WTC11 (cell line): ENCODE data around the gene CRYBA1. TPM values are rescaled to one million over a fixed set of nuclear protein-coding genes. Genes with fewer than 3 reads are reported as not detected.

Source experiments
- ATAC-seq: fragments of 200-7000 bp; cut with Tn5 transposase; 2 replicates; pipeline ENCODE4 v1.10.0; 2021; ENCODE audit warnings: mild to moderate bottlenecking, moderate library complexity
- CTCF ChIA-PET: fragments of 300-600 bp; sonication (Branson Sonifier 250); formaldehyde crosslinking; loops from one replicate; lab custom pipeline; 2021; ENCODE audit warnings: antibody characterized with exemption; lab: Charles Lee
- POLR2A ChIA-PET: fragments of 350-600 bp; sonication (Branson Sonifier 250); formaldehyde crosslinking; loops from one replicate; lab custom pipeline; 2021; ENCODE audit warnings: antibody characterized with exemption; lab: Charles Lee
- DNase-seq: peaks from one replicate; pipeline ENCODE4 v3.0.0; 2021; ENCODE audit warnings: low spot score
- H3K27ac Mint-ChIP-seq: 2 replicates; pipeline ENCODE4 v1.8.0; 2021; ENCODE audit warnings: mixed read lengths
- H3K27me3 Mint-ChIP-seq: 2 replicates; pipeline ENCODE4 v1.8.0; 2021; ENCODE audit warnings: low read depth, mild to moderate bottlenecking, moderate library complexity, mixed read lengths
- H3K36me3 Mint-ChIP-seq: 2 replicates; pipeline ENCODE4 v1.8.0; 2021; ENCODE audit warnings: mixed read lengths
- H3K4me1 Mint-ChIP-seq: 2 replicates; pipeline ENCODE4 v1.8.0; 2022; ENCODE audit warnings: mixed read lengths
- H3K4me3 Mint-ChIP-seq: 2 replicates; pipeline ENCODE4 v1.8.0; 2021; ENCODE audit warnings: mild to moderate bottlenecking, moderate library complexity, mixed read lengths
- H3K9me3 Mint-ChIP-seq: 2 replicates; pipeline ENCODE4 v1.8.0; 2021; ENCODE audit warnings: mixed read lengths
- ARID4B ChIP-seq: sonication (generic); formaldehyde crosslinking; IDR thresholded peaks from 2 replicates; pipeline ENCODE4 v1.8.0; 2023; ENCODE audit warnings: missing genetic modification reagents, mild to moderate bottlenecking, borderline replicate concordance
- CREM ChIP-seq: sonication (generic); formaldehyde crosslinking; IDR thresholded peaks from 2 replicates; pipeline ENCODE4 v1.8.1; 2022; ENCODE audit warnings: mild to moderate bottlenecking, missing genetic modification reagents, moderate library complexity
- E2F5 ChIP-seq: sonication (generic); formaldehyde crosslinking; IDR thresholded peaks from 2 replicates; pipeline ENCODE4 v1.8.1; 2022; ENCODE audit warnings: mild to moderate bottlenecking, moderate library complexity, missing genetic modification reagents
- ESRRA ChIP-seq: sonication (generic); formaldehyde crosslinking; IDR thresholded peaks from 2 replicates; pipeline ENCODE4 v1.8.1; 2022; ENCODE audit warnings: mild to moderate bottlenecking, missing genetic modification reagents, borderline replicate concordance
- GABPB1 ChIP-seq: sonication (generic); formaldehyde crosslinking; IDR thresholded peaks from 2 replicates; pipeline ENCODE4 v1.8.1; 2023; ENCODE audit warnings: mild to moderate bottlenecking, missing genetic modification reagents
- JAZF1 ChIP-seq: fragments of 250-450 bp; sonication (Bioruptor Pico); IDR thresholded peaks from 2 replicates; pipeline ENCODE4 v1.9.0; 2021; ENCODE audit warnings: moderate library complexity, mild to moderate bottlenecking, inconsistent platforms
- PREB ChIP-seq: sonication (generic); formaldehyde crosslinking; IDR thresholded peaks from 2 replicates; pipeline ENCODE4 v1.8.1; 2022; ENCODE audit warnings: mild to moderate bottlenecking, missing genetic modification reagents, moderate library complexity, borderline replicate concordance
- PRRX2 ChIP-seq: fragments of 250-450 bp; sonication (Bioruptor Pico); IDR thresholded peaks from 2 replicates; pipeline ENCODE4 v1.8.0; 2021; ENCODE audit warnings: mild to moderate bottlenecking
- SMAD4 ChIP-seq: sonication (generic); formaldehyde crosslinking; IDR thresholded peaks from 2 replicates; pipeline ENCODE4 v1.8.0; 2022; ENCODE audit warnings: mild to moderate bottlenecking, missing genetic modification reagents
- SP1 ChIP-seq: sonication (generic); formaldehyde crosslinking; conservative IDR thresholded peaks from 2 replicates; pipeline ENCODE4 v1.8.1; 2022; ENCODE audit warnings: missing genetic modification reagents
- TP53 ChIP-seq: sonication (generic); formaldehyde crosslinking; IDR thresholded peaks from 2 replicates; pipeline ENCODE4 v1.8.1; 2023; ENCODE audit warnings: mild to moderate bottlenecking, missing genetic modification reagents
- ZNF219 ChIP-seq: sonication (generic); formaldehyde crosslinking; IDR thresholded peaks from 2 replicates; pipeline ENCODE4 v1.8.0; 2023; ENCODE audit warnings: missing genetic modification reagents, mild to moderate bottlenecking, borderline replicate concordance
- ZNF232 ChIP-seq: sonication (generic); formaldehyde crosslinking; IDR thresholded peaks from 2 replicates; pipeline ENCODE4 v1.8.0; 2022; ENCODE audit warnings: mild to moderate bottlenecking, missing genetic modification reagents
- ZNF263 ChIP-seq: sonication (generic); formaldehyde crosslinking; IDR thresholded peaks from 2 replicates; pipeline ENCODE4 v1.8.1; 2022; ENCODE audit warnings: low read depth, mild to moderate bottlenecking, moderate library complexity, missing genetic modification reagents
- ZNF317 ChIP-seq: sonication (generic); formaldehyde crosslinking; IDR thresholded peaks from 2 replicates; pipeline ENCODE4 v1.8.1; 2023; ENCODE audit warnings: low read depth, mild to moderate bottlenecking, moderate library complexity, missing genetic modification reagents, borderline replicate concordance
- ZNF423 ChIP-seq: fragments of 250-450 bp; sonication (Bioruptor Pico); IDR thresholded peaks from 2 replicates; pipeline ENCODE4 v2.1.2; 2022; ENCODE audit warnings: mild to moderate bottlenecking, moderate library complexity
- ZNF671 ChIP-seq: fragments of 250-450 bp; sonication (Bioruptor Pico); IDR thresholded peaks from 2 replicates; pipeline ENCODE4 v1.8.0; 2021; ENCODE audit warnings: mild to moderate bottlenecking
- total RNA-seq: library from RNA; stranded (reverse); gene quantifications from 3 replicates; pipeline ENCODE4 v1.2.3, GENCODE V29; 2021
- TF ChIP-seq, protein P1 (sequence below): fragments of 250-450 bp; sonication (Bioruptor Pico); IDR thresholded peaks from 2 replicates; pipeline ENCODE4 v1.9.0; 2021; ENCODE audit warnings: mild to moderate bottlenecking
- TF ChIP-seq, protein P2 (sequence below): sonication (generic); formaldehyde crosslinking; conservative IDR thresholded peaks from 2 replicates; pipeline ENCODE4 v1.8.1; 2022; ENCODE audit warnings: mild to moderate bottlenecking, missing genetic modification reagents
- TF ChIP-seq, protein P3 (sequence below): sonication (generic); formaldehyde crosslinking; IDR thresholded peaks from 2 replicates; pipeline ENCODE4 v1.8.1; 2023; ENCODE audit warnings: mild to moderate bottlenecking, missing genetic modification reagents, moderate library complexity

CRYBA1 gene
- total RNA-seq, 1 experiment from 2014 or later = not detected

DNA sequence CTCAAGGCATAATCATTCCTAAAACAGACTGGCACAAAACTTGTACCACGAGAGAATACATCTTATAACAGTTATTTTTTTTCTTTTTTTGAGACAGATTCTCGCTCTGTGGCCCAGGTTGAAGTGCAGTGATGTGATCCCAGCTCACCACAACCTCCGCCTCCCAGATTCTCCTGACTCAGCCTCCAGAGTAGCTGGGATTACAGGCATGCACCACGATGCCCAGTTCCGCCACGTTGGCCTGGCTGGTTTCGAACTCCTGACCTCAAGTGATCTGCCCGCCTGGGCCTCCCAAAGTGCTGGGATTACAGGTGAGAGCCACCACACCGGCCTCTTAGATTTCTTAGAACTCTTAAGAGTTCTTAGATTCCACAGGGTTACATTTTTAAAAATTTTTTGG is 43.2 kb downstream of the CRYBA1 start (continued):
- TF ChIP-seq ARID4B = no peak

- Mint-ChIP-seq H3K4me3 (peak overlapping the region; percentile 94), H3K27me3 (no peaks in the 10 kb centered on the region), H3K9me3 (no peaks in the 10 kb centered on the region), H3K4me1 (peaks cover 48% of the 10 kb centered on the region), H3K27ac (no peak overlapping the region), H3K36me3 (peaks cover 52% of the 10 kb centered on the region)
- ATAC-seq = no peak
- ChIA-PET POLR2A (interaction anchor here (1.4 kb wide), 1 partner anchor 146 kb away, joined by 4 read pairs; no protein-coding TSS in a partner anchor), CTCF (interaction anchor here (0.6 to 3.2 kb wide), 20 partner anchors 10 to 448 kb away, joined by 3 to 22 read pairs (median 6); partner anchors contain the start of gene MYO18A)
- TF ChIP-seq SP1 (CRISPR knock-in tag) (no peak), CREM (no peak), GABPB1 (no peak), ESRRA (CRISPR knock-in tag) (no peak), PRRX2 (CRISPR knock-in tag) (no peak), ZNF219 (CRISPR knock-in tag) (no peak)
- TF ChIP-seq, protein P1, sequence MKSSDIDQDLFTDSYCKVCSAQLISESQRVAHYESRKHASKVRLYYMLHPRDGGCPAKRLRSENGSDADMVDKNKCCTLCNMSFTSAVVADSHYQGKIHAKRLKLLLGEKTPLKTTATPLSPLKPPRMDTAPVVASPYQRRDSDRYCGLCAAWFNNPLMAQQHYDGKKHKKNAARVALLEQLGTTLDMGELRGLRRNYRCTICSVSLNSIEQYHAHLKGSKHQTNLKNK (CRISPR knock-in tag) = no peak
- TF ChIP-seq, protein P2, sequence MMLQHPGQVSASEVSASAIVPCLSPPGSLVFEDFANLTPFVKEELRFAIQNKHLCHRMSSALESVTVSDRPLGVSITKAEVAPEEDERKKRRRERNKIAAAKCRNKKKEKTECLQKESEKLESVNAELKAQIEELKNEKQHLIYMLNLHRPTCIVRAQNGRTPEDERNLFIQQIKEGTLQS (CRISPR knock-in tag) = no peak
- TF ChIP-seq, protein P3, sequence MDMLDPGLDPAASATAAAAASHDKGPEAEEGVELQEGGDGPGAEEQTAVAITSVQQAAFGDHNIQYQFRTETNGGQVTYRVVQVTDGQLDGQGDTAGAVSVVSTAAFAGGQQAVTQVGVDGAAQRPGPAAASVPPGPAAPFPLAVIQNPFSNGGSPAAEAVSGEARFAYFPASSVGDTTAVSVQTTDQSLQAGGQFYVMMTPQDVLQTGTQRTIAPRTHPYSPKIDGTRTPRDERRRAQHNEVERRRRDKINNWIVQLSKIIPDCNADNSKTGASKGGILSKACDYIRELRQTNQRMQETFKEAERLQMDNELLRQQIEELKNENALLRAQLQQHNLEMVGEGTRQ (CRISPR knock-in tag) = no peak
- no peak for DNase-seq
Observed at GRCh38 chr17:29291163-29291752, 44.6 kb downstream of the CRYBA1 start.

DNA sequence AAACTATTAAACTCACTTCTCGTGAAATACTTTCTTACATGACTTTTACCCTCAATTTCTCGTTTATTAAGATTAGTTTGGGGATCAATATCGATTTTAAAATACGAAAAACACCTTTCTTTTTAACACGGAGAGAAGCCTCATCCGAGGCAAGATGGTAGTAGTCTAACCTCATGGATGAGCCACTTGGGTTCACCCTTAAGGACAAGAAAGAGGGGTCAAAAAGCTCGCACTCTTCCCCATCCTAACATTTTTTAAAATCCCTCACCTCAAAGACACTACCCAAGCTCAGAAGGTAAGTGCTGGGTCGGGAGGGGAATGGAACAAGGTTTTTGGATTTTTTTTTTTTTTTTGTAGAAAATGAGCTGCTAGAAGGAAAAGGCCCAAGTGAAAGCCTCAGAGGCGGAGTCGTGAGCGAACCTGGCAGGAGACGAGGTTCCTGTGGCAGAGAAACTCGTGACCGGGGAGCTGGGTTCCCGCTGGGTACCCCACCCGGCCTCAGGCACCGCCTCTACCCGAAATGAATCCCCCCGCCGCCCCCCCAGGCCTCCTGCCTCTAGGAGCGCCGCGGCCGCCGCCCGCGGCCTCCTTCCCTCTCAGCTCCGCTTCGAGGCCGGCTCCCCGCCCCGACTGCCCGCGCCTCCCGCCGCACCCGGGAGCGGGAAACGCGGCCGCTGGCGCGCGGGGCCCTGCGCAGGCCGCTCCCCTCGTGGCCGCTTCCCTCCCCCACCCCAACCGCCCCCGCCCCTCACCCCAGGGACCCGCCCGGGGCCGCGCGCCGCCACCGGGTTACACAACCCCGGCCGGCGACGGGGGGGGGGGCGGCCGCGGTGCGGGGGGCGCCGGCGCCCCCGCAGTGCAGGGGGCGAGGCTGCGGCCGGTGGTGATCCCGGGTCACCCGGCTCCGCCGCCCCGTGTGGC is 45.7 kb downstream of the CRYBA1 start:
- DNase-seq (peak; percentile 47), ATAC-seq (no peak)
- ChIA-PET CTCF (interaction anchor here (0.5 to 3.2 kb wide), 11 partner anchors 11 to 339 kb away, joined by 3 to 22 read pairs (median 3); partner anchors contain the start of gene MYO18A), POLR2A (interaction anchor here (0.6 to 1.7 kb wide), 5 partner anchors 9 to 152 kb away, joined by 3 to 7 read pairs (median 3); no protein-coding TSS in a partner anchor)
- Mint-ChIP-seq H3K36me3 (peaks cover 41% of the 10 kb centered on the region), H3K4me3 (peak overlapping the region; percentile 100), H3K27ac (peak overlapping the region; percentile 74), H3K27me3 (no peaks in the 10 kb centered on the region), H3K9me3 (no peaks in the 10 kb centered on the region), H3K4me1 (peaks cover 44% of the 10 kb centered on the region)
- TF ChIP-seq ZNF263 (CRISPR knock-in tag) (no peak), SMAD4 (CRISPR knock-in tag) (no peak), JAZF1 (CRISPR knock-in tag) (no peak), ZNF232 (no peak), TP53 (CRISPR knock-in tag) (no peak), ZNF317 (CRISPR knock-in tag) (no peak), ZNF671 (CRISPR knock-in tag) (no peak), E2F5 (no peak), ZNF423 (CRISPR knock-in tag) (no peak), PREB (no peak)
- TF ChIP-seq, protein P3 (CRISPR knock-in tag) = no peak
